HG02973 (cell line): ENCODE measurements around the gene TMEM132E.

ENCODE experiments used
- ATAC-seq: cut with Tn5 transposase; IDR thresholded peaks from one replicate; pipeline ENCODE4 v1.9.1; 2021; ENCODE audit warnings: moderate library complexity; ENCODE audit not compliant: unreplicated experiment

Gene TMEM132E

GRCh38 chr17:34592002-34592401 lies 12.6 kb downstream of the TMEM132E start:
- ATAC-seq = no peak

DNA sequence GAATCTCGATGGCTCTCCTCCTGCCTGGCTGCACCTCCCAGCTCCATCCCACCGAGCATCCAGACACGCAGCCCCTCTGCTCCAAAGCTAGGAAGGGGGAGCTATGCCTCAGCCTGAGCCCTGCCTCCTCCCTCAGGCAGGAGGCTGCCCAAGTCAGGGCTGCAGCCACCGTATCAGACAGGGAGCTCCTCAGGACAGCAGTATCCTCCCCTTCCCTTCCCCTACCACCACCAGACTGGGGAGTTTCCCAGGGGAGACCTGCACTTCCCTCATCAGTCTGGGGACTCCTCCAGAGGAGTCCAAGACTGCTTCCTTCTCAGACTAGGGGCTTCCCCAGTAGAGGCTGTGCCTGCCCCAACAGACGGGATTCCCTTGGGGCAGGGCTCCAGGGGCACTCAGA lies 17.5 kb downstream of the TMEM132E start:
- no peak for ATAC-seq

- no peak for ATAC-seq
These were observed 18.9 kb downstream of the TMEM132E start for GRCh38 chr17:34598161-34598776.

- no peak for ATAC-seq
These were observed 22.0 kb downstream of the TMEM132E start for GRCh38 chr17:34601416-34601815.

DNA sequence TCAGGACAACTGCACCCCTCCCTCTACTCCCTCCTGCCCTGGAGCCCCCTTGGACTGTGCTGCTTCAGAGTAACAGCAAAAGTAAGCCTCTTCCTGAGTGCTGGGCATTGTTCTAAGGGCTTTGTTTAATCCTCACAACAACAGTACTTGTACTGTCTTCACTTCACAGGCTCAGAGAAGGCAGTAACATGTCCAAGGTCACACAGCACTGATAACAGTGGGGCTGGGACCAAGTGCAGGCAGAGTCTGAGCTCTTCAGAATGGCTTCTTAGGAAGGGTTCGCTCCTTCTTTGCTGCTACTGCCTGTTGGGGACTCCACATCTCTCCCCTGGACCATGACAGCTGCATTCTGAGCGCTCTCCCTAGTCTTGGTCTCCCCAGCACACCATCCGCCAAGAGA lies 24.6 kb downstream of the TMEM132E start:
- no peak for ATAC-seq

DNA sequence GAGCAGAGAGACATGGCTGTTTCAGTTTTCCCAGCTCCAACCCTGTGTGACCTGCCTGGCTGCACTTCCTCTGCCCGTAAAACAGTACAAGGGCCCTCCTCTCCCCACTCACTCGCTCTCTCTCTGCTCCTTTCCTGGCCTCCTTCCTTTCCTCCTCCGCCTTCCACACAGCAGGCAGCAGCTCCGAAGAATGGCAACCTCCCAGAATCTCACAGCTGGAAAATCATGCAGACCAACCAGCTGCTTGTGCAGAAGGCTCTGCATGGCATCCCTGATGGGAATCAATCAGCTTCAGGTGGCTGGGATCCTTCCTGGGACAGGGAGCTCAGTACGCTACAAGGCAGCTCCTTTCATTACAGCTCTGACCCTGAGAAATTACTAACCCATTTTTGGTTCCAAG lies 27.4 kb downstream of the TMEM132E start:
- ATAC-seq = no peak

DNA sequence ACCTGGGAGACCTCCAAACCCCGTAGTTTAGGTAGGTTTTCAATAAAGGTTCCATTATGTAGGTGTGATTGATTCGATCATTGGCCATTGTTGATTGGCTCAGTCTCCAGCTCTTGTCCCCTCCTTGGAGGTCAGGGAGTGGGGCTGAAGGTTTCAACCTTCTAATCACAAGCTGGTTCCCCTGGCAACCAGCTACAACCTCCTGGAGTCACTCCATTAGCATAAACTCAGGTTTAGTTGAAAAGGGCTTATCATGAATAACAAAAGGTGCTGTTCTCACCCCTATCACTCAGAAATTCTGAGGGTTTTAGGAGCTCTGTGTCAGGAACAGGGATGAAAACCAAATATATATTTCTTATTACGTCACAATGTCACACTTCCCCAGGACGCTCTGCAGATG lies 28.5 kb downstream of the TMEM132E start:
- ATAC-seq = no peak

DNA sequence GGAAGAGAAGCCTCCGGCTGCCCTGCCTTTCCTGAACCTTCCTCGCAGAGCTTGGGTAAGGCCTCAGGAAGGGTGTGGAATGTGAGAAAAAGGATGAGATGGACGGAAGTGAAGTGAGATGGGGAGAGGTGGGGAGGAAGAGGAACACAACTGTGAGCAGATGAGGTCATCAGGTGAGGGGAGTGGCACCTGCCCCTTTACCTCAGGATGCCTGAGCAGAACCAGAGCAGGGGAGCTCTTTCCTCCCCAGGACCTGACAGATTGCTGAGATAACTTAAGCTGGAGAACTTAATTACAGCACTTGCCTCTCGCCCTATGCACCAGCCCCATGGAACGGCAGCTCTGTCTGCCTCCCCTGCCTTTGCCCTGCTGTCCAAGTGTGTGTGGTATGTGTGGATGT lies 29.8 kb downstream of the TMEM132E start:
- no peak for ATAC-seq

- ATAC-seq = no peak
These were observed 30.7 kb downstream of the TMEM132E start for GRCh38 chr17:34610039-34610438.

- ATAC-seq = no peak
These were observed 31.1 kb downstream of the TMEM132E start for GRCh38 chr17:34610506-34610905.

- no peak for ATAC-seq
These were observed 34.0 kb downstream of the TMEM132E start for GRCh38 chr17:34613064-34614019.

- ATAC-seq = no peak
These were observed 35.3 kb downstream of the TMEM132E start for GRCh38 chr17:34614698-34615097.

- no peak for ATAC-seq
These were observed 35.9 kb downstream of the TMEM132E start for GRCh38 chr17:34615326-34615725.

DNA sequence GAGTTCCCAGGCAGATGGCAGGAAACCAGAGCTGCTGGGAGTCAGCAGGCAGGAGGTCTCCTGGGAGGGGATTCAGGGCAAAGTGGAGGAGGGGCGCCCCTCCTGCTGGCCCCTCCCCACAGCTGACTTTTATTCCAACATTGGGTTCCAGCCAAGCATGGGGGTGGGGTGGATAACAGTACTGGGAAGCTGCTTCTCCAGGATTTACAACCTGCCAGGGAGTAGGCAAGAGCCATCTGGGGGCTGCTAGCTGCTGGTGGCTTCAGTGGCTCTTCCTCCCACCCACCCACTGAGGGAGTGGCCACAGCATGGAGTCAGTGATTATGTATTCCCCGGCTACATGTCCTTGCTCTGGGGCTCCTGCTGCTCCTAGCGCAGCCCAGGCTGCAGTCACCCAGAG lies 36.8 kb downstream of the TMEM132E start:
- no peak for ATAC-seq

DNA sequence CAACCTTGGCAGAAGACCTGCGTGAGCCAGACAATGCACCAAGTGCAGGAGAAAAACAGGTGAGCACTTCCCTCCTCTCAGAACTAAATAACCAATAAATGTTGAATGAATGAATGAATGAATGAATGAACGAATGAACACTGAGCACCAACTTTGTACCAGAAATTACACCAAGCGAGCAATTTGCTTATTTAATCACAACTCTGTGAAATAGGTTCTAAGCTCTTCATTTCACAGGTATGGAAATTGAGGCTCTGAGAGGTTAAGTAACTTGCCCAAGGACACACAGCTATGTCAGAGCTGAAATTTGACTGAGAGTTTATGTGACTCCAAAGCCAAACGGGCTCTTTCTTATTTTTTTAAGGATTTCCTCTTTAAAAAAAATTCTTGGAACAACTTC lies 38.0 kb downstream of the TMEM132E start:
- ATAC-seq = no peak

GRCh38 chr17:34619687-34620217 lies 40.4 kb downstream of the TMEM132E start:
- ATAC-seq = no peak

DNA sequence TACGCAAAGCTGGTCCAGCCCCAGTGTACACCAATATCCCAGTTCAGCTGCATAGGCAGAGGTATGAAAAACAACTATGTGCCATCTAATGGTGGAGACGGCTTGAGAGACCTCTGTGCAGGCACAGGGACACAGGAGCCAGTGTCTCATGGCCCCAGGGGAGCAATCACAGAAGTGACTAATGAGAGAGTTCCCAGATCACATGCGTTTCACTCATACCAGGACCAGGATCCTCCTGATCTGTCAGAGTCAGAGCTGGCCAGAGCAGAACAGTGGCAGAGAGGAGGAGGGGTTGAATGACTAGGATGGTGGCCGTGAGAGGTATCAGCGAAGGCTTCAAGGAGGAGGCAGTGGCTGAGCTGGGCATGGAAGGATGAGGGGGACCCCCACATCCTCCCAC lies 41.1 kb downstream of the TMEM132E start:
- no peak for ATAC-seq

DNA sequence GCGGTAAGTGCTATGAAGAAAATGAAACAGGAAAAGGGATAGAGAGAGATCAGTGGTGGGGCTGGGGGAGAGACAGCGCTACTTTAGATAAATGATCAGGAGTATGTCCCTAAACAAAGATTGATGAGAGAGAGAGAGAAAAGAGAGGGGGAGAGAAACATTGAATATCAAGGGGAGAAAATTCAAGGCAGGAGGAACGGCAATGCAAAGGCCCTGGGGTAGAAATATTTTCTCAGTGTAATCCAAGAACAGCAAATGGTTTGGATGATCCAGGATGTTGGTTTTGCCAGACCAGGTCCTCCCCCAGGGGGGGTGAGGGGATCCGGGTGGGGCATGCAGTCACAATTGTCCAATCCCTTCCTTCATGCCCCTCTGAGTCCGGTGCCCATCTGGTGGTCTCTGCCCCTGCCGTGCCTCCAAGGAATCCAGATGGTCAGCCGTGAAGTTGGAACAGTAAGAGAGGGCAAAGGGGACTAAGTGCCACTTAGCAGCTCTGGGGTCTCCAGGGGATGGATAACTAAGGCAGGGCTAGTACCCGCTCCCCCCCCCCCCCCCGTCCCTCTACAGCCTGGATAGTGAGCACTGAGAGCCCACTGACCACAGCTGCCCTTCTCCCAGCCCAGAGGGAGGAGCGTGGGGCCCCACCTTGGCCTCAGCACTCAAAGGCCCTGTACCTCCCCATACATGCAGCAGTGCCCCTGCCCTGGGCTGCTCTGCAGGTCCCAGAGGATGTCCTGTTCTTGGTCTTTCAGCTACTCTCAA lies 43.7 kb downstream of the TMEM132E start:
- ATAC-seq = no peak

DNA sequence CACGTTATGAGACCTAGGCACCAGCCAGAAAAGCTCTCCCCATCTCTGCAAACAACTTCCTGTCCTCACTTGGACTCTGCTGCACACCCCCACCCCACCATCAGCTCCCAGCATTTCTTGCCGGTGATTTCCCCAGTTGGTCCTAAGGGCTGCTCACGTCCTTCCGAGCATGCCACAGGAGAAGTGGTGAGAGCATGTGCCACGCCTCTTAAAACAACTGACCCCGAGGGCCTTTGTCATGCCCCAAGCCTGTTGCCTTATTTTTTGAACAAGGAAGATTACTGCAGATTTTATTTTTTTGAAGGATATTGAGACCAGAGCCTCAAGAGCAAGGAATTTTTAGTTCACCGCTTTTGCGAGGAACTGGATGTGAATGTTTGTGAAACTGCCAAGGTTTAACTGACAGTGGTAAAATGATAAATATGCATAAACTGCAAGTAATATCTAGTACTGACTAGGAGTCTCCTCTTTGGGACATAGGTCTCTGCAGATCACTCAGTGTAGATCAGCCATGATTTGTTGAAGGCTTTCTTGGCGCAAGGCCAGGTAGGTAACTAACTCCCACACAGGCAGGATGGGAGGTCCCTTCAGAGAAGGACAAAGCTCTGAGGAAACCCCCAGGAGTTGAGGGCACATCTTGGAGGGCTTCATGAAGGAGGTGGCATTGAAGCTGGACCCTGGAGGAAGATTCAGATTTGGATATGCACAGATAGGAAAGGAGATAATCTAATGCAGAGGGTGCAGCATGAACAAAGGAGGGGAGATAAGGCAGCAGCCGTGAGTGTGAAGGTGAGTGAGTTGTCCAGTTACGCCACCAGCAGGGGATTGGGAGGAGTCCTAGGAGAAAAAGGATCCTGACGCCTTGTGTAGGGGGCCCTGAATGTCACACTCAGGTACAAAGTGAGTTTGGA lies 44.7 kb downstream of the TMEM132E start:
- no peak for ATAC-seq

GRCh38 chr17:34624767-34625383 lies 45.5 kb downstream of the TMEM132E start:
- no peak for ATAC-seq
